K562 (cell line): ENCODE results near the gene RSU1. TPM values are rescaled to one million over a fixed set of nuclear protein-coding genes. Genes with fewer than 3 reads are reported as not detected.

Experiments
- ATAC-seq: fragments of 200-7000 bp; cut with Tn5 transposase; 3 replicates; pipeline ENCODE4 v1.9.1; 2020; ENCODE audit warnings: moderate library complexity
- BruUV-seq: library from RNA; stranded (reverse); fragments of 400-500 nt; replicated peaks from 2 replicates; lab custom pipeline; 2021; lab: Mats Ljungman, UMichigan
- CTCF ChIA-PET: fragments of 300-600 bp; formaldehyde crosslinking; extraction: SDS; loops from one replicate; lab custom pipeline; 2021; ENCODE audit warnings: low intra/inter-chr PET ratio; lab: Yijun Ruan, JAX
- POLR2A ChIA-PET: fragments of 300-600, 350-650 bp; sonication (Branson Sonifier 250); formaldehyde crosslinking; extraction: SDS; loops from one replicate; lab custom pipeline; 2021; ENCODE audit warnings: antibody characterized with exemption, inconsistent platforms; lab: Yijun Ruan, JAX
- DNase-seq, 4 experiments: peaks; one replicate each; pipeline versions ENCODE4 v3.0.0 to v3.0.0-alpha.2; 2011 to 2018; ENCODE audit warnings: low spot score in 3 of 4, mixed read lengths in 3 of 4; ENCODE audit errors: extremely low read depth in 1 of 4
- FAIRE-seq: peaks from 2 replicates; lab custom pipeline; 2011; peaks lifted over from hg19 to GRCh38; lab: Jason Lieb, UNC
- H2AFZ ChIP-seq: 2 replicates; pipeline ENCODE4 v1.6.0; 2011; ENCODE audit warnings: low read depth, low read length, control low read depth, inconsistent platforms
- H3K27ac ChIP-seq: fragments of 200-600 bp; 3 replicates; pipeline ENCODE4 v1.8.0; 2011; ENCODE audit warnings: low read depth, mild to moderate bottlenecking, control low read depth, inconsistent platforms, low read length, moderate library complexity, mixed read lengths; ENCODE audit errors: extremely low read depth
- H3K27me3 ChIP-seq, 2 experiments: fragments of 300-600 bp in 1 of 2; 2 replicates in 1 of 2; 3 replicates in 1 of 2; pipeline versions ENCODE4 v1.6.0 to v1.8.0; 2011; ENCODE audit warnings: inconsistent platforms in 2 of 2, low read length in 2 of 2, mild to moderate bottlenecking in 1 of 2, mixed read lengths in 1 of 2, moderate library complexity in 1 of 2; ENCODE audit not compliant: control insufficient read depth in 2 of 2, insufficient read depth in 2 of 2
- H3K36me3 ChIP-seq: fragments of 300-600 bp; 3 replicates; pipeline ENCODE4 v1.8.0; 2011; ENCODE audit warnings: mild to moderate bottlenecking, low read length, inconsistent platforms; ENCODE audit not compliant: control insufficient read depth, insufficient read depth
- H3K4me1 ChIP-seq, 2 experiments: fragments of 200-600 bp in 1 of 2; replicated peaks in 1 of 2; 2 replicates in 1 of 2; 3 replicates in 1 of 2; pipeline versions ENCODE4 v1.5.1 to v1.8.0; 2011; ENCODE audit warnings: inconsistent platforms in 2 of 2, low read length in 2 of 2, mild to moderate bottlenecking in 1 of 2, mixed read lengths in 1 of 2, moderate library complexity in 1 of 2; ENCODE audit not compliant: control insufficient read depth in 2 of 2, insufficient read depth in 2 of 2
- H3K4me2 ChIP-seq: 2 replicates; pipeline ENCODE4 v1.6.1; 2011; ENCODE audit warnings: low read length, control low read depth, inconsistent platforms, mixed read lengths; ENCODE audit not compliant: insufficient read depth
- H3K4me3 ChIP-seq: fragments of 200-600 bp; sonication (generic), shearing (Covaris generic); 2 replicates; pipeline ENCODE4 v1.5.1; 2016; ENCODE audit warnings: control low read depth, inconsistent platforms
- H3K79me2 ChIP-seq: fragments of 200-600 bp; 3 replicates; pipeline ENCODE4 v1.8.0; 2011; ENCODE audit warnings: low read length, inconsistent platforms; ENCODE audit not compliant: control insufficient read depth, insufficient read depth
- H3K9ac ChIP-seq, 2 experiments: 2 replicates each; pipeline versions ENCODE4 v1.6.0 to v1.6.1; 2011; ENCODE audit warnings: low read depth in 2 of 2, low read length in 2 of 2, control low read depth in 1 of 2, inconsistent platforms in 1 of 2, mild to moderate bottlenecking in 1 of 2, mixed read lengths in 1 of 2; ENCODE audit not compliant: insufficient read depth in 1 of 2
- H3K9me1 ChIP-seq: one replicate; pipeline ENCODE4 v1.6.0; 2011; ENCODE audit warnings: inconsistent platforms, mild to moderate bottlenecking, low read length, moderate library complexity; ENCODE audit not compliant: control insufficient read depth, insufficient read depth
- H3K9me3 ChIP-seq: replicated peaks from 2 replicates; pipeline ENCODE4 v1.5.1; 2011; ENCODE audit warnings: low read depth, low read length, inconsistent platforms; ENCODE audit not compliant: control insufficient read depth, insufficient read depth
- H4K20me1 ChIP-seq: replicated peaks from 2 replicates; pipeline ENCODE4 v1.6.1; 2011; ENCODE audit warnings: low read length, inconsistent platforms, mixed read lengths; ENCODE audit not compliant: control insufficient read depth, insufficient read depth
- CBX3 ChIP-seq, 2 experiments: IDR thresholded peaks; 1 replicate in 1 of 2; 2 replicates in 1 of 2; pipeline ENCODE4 v1.6.1; 2012; ENCODE audit warnings: inconsistent platforms in 2 of 2, low read length in 2 of 2, borderline replicate concordance in 1 of 2, control low read depth in 1 of 2
- TRIM28 ChIP-seq: fragments of 450-650 bp; IDR thresholded peaks from 2 replicates; pipeline ENCODE4 v1.6.1; 2017
- WGBS: fragments of 100-300 bp; shearing (Covaris generic); methylation state at CpG from one replicate; pipeline ENCODE4 v1.1.6; 2016; ENCODE audit warnings: low coverage, mixed read lengths; ENCODE audit not compliant: insufficient coverage; ENCODE audit errors: missing lambda C conversion rate; 5-methylcytosine and 5-hydroxymethylcytosine counted together
- in situ Hi-C: fragments of 300-500 bp; cut with MboI; formaldehyde crosslinking; loops from 4 replicates; pipeline ENCODE4 v1.15.0; 2018; ENCODE audit warnings: inconsistent platforms, mixed read lengths
- intact Hi-C: fragments of 100-400 bp; cut with micrococcal nuclease; formaldehyde crosslinking; loops from 2 replicates; pipeline ENCODE4 v1.14.2; 2022
- polyA plus RNA-seq, 8 experiments: library from polyadenylated mRNA; depleted of rRNA in 4 of 8; stranded (reverse) in 5 of 8; unstranded in 3 of 8; fragments of >200 nt; fragmentation: Nextera tagmentation in 2 of 8; fragmentation: Illumina TruSeq in 1 of 8; extraction: Ambion mirVana in 2 of 8; extraction: Trizol in 1 of 8; gene quantifications; 2 replicates each; pipeline versions ENCODE4 v1.2.1 to v1.2.3, GENCODE V29; 2011 to 2014; ENCODE audit warnings: inconsistent platforms in 1 of 8, missing spikeins in 1 of 8
- total RNA-seq, 7 experiments: library from RNA; depleted of rRNA in 6 of 7; stranded (reverse); fragments of >200 nt in 6 of 7; fragmentation: Illumina TruSeq in 2 of 7; extraction: Trizol in 2 of 7; gene quantifications; 2 replicates each; pipeline versions ENCODE4 v1.2.1 to v1.2.3, GENCODE V29; 2011 to 2021; ENCODE audit warnings: low replicate concordance in 1 of 7
- TF ChIP-seq, protein P1 (sequence below): fragments of 450-650 bp; IDR thresholded peaks from 2 replicates; pipeline ENCODE4 v1.7.1; 2018; ENCODE audit warnings: mild to moderate bottlenecking, low read depth; ENCODE audit not compliant: partially characterized antibody

Gene RSU1
- total and polyA plus RNA-seq, 9 of the 15 experiments (the other 6 are each of a cell fraction or from before 2014, with no cell fraction given): 18.8 to 67.3 (median 31.5) TPM

DNA sequence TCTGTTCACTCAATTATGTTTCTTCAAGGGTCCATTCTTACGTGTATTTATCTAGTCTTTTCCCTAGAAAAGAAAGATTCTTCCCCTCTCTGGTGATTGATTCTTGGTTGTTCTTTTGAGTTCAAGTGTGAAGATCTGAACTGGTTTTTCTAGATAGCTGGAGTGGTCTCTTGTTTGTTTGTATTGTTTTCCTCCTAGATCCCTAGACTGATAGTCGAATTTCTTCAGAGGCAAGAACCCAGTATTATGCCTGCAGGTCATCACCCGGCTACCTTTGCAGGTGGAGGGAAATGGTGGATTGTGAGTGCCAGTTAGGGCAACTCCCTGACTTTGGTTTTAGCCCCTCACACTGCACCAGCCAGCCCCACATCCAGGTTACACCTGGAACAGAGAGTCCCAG lies 2.2 kb upstream of the RSU1 start:
- TF ChIP-seq CBX3 (IDR thresholded peaks at IDR 0.05; ENCODE audit: borderline replicate concordance in 1 of 2, low read length in 2 of 2) (no peak), TRIM28 (no peak)
- TF ChIP-seq, protein P1, sequence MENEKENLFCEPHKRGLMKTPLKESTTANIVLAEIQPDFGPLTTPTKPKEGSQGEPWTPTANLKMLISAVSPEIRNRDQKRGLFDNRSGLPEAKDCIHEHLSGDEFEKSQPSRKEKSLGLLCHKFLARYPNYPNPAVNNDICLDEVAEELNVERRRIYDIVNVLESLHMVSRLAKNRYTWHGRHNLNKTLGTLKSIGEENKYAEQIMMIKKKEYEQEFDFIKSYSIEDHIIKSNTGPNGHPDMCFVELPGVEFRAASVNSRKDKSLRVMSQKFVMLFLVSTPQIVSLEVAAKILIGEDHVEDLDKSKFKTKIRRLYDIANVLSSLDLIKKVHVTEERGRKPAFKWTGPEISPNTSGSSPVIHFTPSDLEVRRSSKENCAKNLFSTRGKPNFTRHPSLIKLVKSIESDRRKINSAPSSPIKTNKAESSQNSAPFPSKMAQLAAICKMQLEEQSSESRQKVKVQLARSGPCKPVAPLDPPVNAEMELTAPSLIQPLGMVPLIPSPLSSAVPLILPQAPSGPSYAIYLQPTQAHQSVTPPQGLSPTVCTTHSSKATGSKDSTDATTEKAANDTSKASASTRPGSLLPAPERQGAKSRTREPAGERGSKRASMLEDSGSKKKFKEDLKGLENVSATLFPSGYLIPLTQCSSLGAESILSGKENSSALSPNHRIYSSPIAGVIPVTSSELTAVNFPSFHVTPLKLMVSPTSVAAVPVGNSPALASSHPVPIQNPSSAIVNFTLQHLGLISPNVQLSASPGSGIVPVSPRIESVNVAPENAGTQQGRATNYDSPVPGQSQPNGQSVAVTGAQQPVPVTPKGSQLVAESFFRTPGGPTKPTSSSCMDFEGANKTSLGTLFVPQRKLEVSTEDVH: no peak
- 29% methylated on average over 3 of the region's 3 CpGs for WGBS
- CTCF ChIA-PET: no interaction called here
- POLR2A ChIA-PET: no interaction called here
- DNase-seq (no peak), FAIRE-seq (no peak), ATAC-seq (no peak)
- BruUV-seq: no TSS peak
- intact Hi-C loops: no loop called here
- Histone ChIP-seq H3K27ac (no peak overlapping the region), H3K4me3 (no peak overlapping the region), H3K9me3 (peaks cover 2% of the 10 kb centered on the region), H3K27me3 (no peaks in the 10 kb centered on the region), H4K20me1 (no peaks in the 10 kb centered on the region), H3K79me2 (peaks cover 10% of the 10 kb centered on the region), H2AFZ (no peak overlapping the region; the same call in 1 of the 2 replicates), H3K4me2 (no peak overlapping the region), H3K36me3 (no peaks in the 10 kb centered on the region), H3K4me1 (peaks cover 7 to 12% of the 10 kb centered on the region in 2 experiments), H3K9ac (no peak overlapping the region), H3K9me1 (no peaks in the 10 kb centered on the region)
- in situ Hi-C loops: loop anchor here (25.0 kb wide), 1 partner anchor 932 kb away; no protein-coding TSS in a partner anchor
